ENCODE measurements around the gene CXCL12.

The CXCL12 gene

GRCh38 chr10:44335330-44336021, 49.4 kb downstream of the CXCL12 start:
- no peak for DNase-seq (ENCODE audit: low spot score)

GRCh38 chr10:44334621-44335184, 50.2 kb downstream of the CXCL12 start:
- no peak for DNase-seq (ENCODE audit: low spot score)

GRCh38 chr10:44334091-44334490, 50.8 kb downstream of the CXCL12 start:
- no peak for DNase-seq (ENCODE audit: low spot score)

GRCh38 chr10:44333511-44333910, 51.4 kb downstream of the CXCL12 start:
- DNase-seq (ENCODE audit: low spot score) = no peak

GRCh38 chr10:44332465-44332864, 52.4 kb downstream of the CXCL12 start:
- DNase-seq (ENCODE audit: low spot score) = no peak

- no peak for DNase-seq (ENCODE audit: low spot score)
Measured at GRCh38 chr10:44330431-44330830, 54.5 kb downstream of the CXCL12 start.

- DNase-seq (ENCODE audit: low spot score) = no peak
Measured at GRCh38 chr10:44327461-44327860, 57.4 kb downstream of the CXCL12 start.

Data from left forelimb (tissue), 1 donor.